ENCODE measurements around the gene FFAR1. TPM values are rescaled to one million over a fixed set of nuclear protein-coding genes. Genes with fewer than 3 reads are reported as not detected.

The FFAR1 gene
- total and polyA plus RNA-seq, 2 experiments from 2014 or later, result not detected

- no peak for TF ChIP-seq REST (IDR thresholded peaks at IDR 0.05; ENCODE audit: unreplicated experiment)
Measured at GRCh38 chr19:35369522-35369921, 21.8 kb downstream of the FFAR1 start (continued).

GRCh38 chr19:35370722-35371121, 23.0 kb downstream of the FFAR1 start, which contains the start of gene GPR42:
Gene GPR42 (plus strand): TSS chr19:35371068. CDS start chr19:35371360, 292 bp downstream.
- Histone ChIP-seq H3K9me2 (ENCODE audit: insufficient read depth) (no peaks in the 10 kb centered on the region), H3K27ac (ENCODE audit: low read depth) (no peak within 1 kb of the TSS), H3K4me3 (no peak within 1 kb of the TSS), H3K79me2 (replicated peaks; ENCODE audit: insufficient read depth) (no peaks in the 10 kb centered on the region), H3K36me3 (ENCODE audit: insufficient read depth) (no peaks in the 10 kb centered on the region), H3K4me2 (no peak within 1 kb of the TSS), H3F3A (replicated peaks; ENCODE audit: low read depth) (no peaks in the 10 kb centered on the region), H3K27me3 (ENCODE audit: insufficient read depth) (no peaks in the 10 kb centered on the region), H2AFZ (no peak within 1 kb of the TSS), H3K4me1 (ENCODE audit: insufficient read depth) (no peaks in the 10 kb centered on the region), H4K20me1 (replicated peaks; ENCODE audit: insufficient read depth) (no peaks in the 10 kb centered on the region)
- no peak for TF ChIP-seq EZH2 (IDR thresholded peaks at IDR 0.05; ENCODE audit: low read depth, unreplicated experiment)
- no peak for TF ChIP-seq POLR2AphosphoS5 (IDR thresholded peaks at IDR 0.05; ENCODE audit: low read depth)
- TF ChIP-seq EZH2phosphoT487 (IDR thresholded peaks at IDR 0.05; ENCODE audit: unreplicated experiment), result no peak
- no peak for TF ChIP-seq CTCF (conservative IDR thresholded peaks at IDR 0.05; ENCODE audit: low read depth in 2 of 2)
- TF ChIP-seq REST (IDR thresholded peaks at IDR 0.05; ENCODE audit: unreplicated experiment), result no peak
- no peak for TF ChIP-seq NANOG (IDR thresholded peaks at IDR 0.05; ENCODE audit: borderline replicate concordance)
- TF ChIP-seq ZNF462 (CRISPR knock-in tag; IDR thresholded peaks at IDR 0.05), result no peak
- TF ChIP-seq ETS1 (IDR thresholded peaks at IDR 0.05), result no peak
- ATAC-seq (no peak), DNase-seq (ENCODE audit: low spot score) (no peak)
- no peak within 1 kb of the TSS for H3K4me3 Mint-ChIP-seq
- peaks cover 1% of the 10 kb centered on the region; the same call in 2 of the 3 replicates for H3K4me1 Mint-ChIP-seq
- H3K27ac Mint-ChIP-seq, result no peak within 1 kb of the TSS
- no peaks in the 10 kb centered on the region; the same call in 1 of the 3 replicates for H3K9me3 Mint-ChIP-seq
- no peaks in the 10 kb centered on the region for H3K36me3 Mint-ChIP-seq (ENCODE audit: low read depth)
- H3K27me3 Mint-ChIP-seq (ENCODE audit: insufficient read depth, low read depth, poor library complexity), result peaks cover 4% of the 10 kb centered on the region
